Spinal cord (tissue), 10 donors: ENCODE data around the gene MYRF. TPM values are rescaled to one million over a fixed set of nuclear protein-coding genes. Genes with fewer than 3 reads are reported as not detected.

ENCODE experiments used
- DNase-seq, 6 donors: peaks; one replicate each; pipeline versions ENCODE4 v3.0.0 to v3.0.0-alpha.2; 2013 to 2015; ENCODE audit warnings: low spot score in 6 of 6, low read depth in 4 of 6
- H3K27ac ChIP-seq: one replicate; pipeline ENCODE4 v1.5.1; 2013; ENCODE audit warnings: low read depth, low read length, control low read depth
- H3K27me3 ChIP-seq: one replicate; pipeline ENCODE4 v1.6.1; 2013; ENCODE audit warnings: low read length; ENCODE audit not compliant: control insufficient read depth, insufficient read depth
- H3K36me3 ChIP-seq: one replicate; pipeline ENCODE4 v1.6.1; 2013; ENCODE audit warnings: low read length; ENCODE audit not compliant: control insufficient read depth, insufficient read depth
- H3K4me1 ChIP-seq: one replicate; pipeline ENCODE4 v1.6.1; 2013; ENCODE audit warnings: low read length; ENCODE audit not compliant: control insufficient read depth, insufficient read depth
- H3K4me3 ChIP-seq: one replicate; pipeline ENCODE4 v1.5.1; 2013; ENCODE audit warnings: low read depth, low read length, control low read depth
- H3K9me3 ChIP-seq: one replicate; pipeline ENCODE4 v1.6.1; 2013; ENCODE audit warnings: low read length; ENCODE audit not compliant: control insufficient read depth, insufficient read depth
- WGBS: methylation state at CpG from one replicate; pipeline ENCODE4 v1.1.5; 2013; ENCODE audit warnings: missing lambda C conversion rate; ENCODE audit not compliant: insufficient coverage; 5-methylcytosine and 5-hydroxymethylcytosine counted together
- polyA plus RNA-seq, 2 donors: library from polyadenylated mRNA; unstranded; fragments of 120-200 nt; gene quantifications; one replicate each; pipeline ENCODE4 v1.2.1, GENCODE V29; 2013; ENCODE audit not compliant: insufficient read length in 2 of 2
- total RNA-seq, 2 donors: library from RNA; depleted of rRNA in 1 of 2; stranded (reverse); fragments of 120-200 nt in 1 of 2; fragments of >200 nt in 1 of 2; gene quantifications; one replicate each; pipeline versions ENCODE4 v1.2.3 to v1.2.4, GENCODE V29; 2013 to 2014
- donor health status: healthy.

MYRF gene
- total and polyA plus RNA-seq, 4 donors, result 13.6 to 135 (median 64.8) TPM

DNA sequence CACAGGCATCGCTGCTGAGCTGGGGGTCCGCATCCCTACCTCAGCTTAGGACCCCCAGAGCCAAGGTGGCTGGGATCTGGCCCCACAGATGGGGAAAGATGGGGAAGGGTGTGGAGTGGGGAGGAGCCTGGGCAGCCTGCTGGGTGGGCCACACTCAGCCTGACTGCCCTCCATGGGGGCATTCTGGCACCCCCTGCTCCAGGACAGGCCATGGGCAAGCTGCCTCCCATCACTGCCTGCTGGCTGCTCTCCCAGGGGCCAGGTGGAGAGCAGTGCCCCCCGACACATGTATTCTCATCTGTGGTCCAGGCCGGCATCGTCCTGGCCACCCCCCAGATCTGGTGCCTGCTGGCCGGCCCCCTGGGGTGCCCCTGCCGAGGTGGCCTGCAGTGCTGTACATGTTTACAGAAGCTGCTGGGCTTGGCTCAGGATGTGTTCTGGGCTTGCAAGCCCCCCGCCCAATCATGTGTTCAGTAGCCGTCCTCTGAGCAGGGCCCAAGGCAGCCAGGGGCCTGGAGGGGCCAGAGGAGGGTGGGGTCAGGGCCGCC is 7.8 kb upstream of the MYRF start:
- Histone ChIP-seq H3K27ac (no peak overlapping the region), H3K4me3 (no peak overlapping the region), H3K36me3 (peaks cover 66% of the 10 kb centered on the region), H3K9me3 (no peaks in the 10 kb centered on the region), H3K27me3 (no peaks in the 10 kb centered on the region), H3K4me1 (peaks cover 35% of the 10 kb centered on the region)
- WGBS, result 79% methylated on average over 7 of the region's 10 CpGs
- DNase-seq, result no peak

DNA sequence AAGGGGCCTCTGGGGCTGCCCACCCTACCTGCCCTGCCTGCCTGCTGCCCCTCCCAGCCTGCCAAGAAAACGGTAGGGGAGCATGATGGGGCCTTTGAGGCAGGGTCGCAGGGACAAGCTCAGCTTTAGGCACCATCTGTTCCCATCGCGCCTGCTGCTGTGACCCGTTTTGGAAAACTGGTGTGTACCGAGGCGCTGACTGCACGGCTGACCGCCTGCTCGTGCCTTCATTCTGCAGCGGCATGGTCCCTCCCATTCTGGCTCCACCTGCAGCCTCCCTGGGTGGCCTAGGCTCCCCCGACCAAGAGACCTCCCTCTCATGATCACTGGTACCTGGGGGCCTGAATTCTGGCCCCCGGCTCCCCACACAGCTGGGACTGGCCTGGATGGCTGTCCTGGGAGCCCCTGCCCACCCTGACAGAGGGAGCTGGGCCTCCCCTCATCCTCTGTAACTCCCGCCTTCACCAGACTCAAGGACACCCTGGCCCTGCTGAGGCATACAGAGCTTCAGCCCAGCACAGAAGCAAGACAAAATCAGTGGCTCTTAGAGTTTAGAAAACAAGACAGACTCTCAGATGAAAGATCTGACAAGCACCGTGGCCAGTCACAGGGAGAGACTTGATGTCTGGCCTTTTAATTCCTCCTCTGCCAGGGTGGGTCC is 6.5 kb upstream of the MYRF start:
- Histone ChIP-seq H3K4me1 (peaks cover 40% of the 10 kb centered on the region), H3K36me3 (peaks cover 54% of the 10 kb centered on the region), H3K27ac (no peak overlapping the region), H3K4me3 (no peak overlapping the region), H3K9me3 (no peaks in the 10 kb centered on the region), H3K27me3 (no peaks in the 10 kb centered on the region)
- 40% methylated on average over 15 of the region's 15 CpGs for WGBS
- DNase-seq, result no peak

DNA sequence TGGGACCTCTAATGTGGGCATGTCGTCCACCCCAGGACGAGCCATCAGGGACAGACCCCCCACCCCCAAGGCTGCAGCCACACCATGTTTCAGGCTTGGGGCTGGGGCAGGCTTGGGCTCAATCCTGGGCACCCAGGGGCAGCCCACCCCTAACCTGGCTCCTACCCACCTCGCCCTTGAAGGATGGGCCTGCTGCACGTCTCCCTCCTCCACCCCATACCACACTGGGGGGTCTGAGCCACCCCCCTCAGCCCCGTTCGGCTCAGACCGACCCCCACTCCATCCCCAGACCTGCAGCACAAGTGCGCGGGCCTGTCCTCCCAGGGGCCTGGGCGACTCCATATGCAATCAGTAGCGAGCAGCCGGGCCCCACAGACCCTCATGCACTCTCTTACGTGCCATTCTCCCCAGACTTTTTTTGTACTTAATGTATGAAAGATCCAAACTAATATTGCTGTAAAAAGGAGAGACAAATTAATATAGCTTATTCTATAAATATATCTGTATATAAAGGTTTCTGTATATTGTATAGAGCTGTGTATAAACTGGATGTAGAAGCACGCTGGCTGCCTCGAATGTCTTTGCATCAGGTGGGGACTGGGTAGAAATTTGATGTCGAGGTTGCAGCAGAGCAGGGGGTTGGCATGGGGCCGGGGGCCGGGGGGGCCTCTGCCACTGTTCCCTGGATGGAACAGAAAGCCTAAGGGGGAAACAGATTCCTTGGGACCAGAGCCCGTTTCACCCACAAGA is 5.8 kb upstream of the MYRF start:
- Histone ChIP-seq H3K4me3 (no peak overlapping the region), H3K27me3 (peaks cover 5% of the 10 kb centered on the region), H3K27ac (no peak overlapping the region), H3K36me3 (peaks cover 47% of the 10 kb centered on the region), H3K9me3 (no peaks in the 10 kb centered on the region), H3K4me1 (peaks cover 40% of the 10 kb centered on the region)
- DNase-seq, result no peak
- 75% methylated on average over 13 of the region's 19 CpGs for WGBS

DNA sequence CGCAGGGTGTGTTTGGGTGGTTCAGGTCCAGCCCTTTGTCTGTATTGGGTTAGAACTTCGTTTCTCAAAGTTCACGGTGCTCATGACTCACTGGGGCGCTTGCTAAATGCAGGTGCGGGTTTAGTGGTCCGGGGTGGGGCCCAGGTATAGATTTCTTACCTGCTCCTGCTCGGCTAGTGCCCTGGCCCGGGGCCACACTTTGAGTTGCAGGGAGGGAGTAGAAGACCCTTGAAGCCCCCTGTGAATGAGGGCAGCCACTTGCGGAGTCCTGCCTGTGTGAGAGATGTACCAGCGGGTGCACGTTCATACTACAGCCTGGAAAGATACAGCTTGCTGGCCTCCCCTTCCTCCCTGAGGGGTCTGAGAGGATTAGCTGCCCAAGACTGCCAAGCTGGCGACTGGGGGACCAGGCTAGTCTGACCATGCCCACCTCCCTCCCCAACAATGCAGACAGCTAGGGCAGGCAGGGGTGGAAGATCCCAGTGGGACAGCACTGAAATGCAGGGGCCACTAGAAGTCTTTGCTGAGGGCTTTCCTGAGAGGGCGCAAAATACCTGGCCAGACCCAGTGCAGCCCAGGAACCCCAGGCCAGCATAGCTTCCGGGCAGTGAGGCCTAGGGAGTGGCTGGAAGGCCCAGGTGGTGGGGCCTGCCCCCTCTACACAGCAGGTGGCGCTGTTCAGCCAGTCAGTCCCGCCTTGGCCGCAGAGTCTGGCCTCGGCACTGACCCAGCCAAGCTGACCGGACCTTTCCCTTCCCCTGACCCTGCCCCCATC is 5.1 kb upstream of the MYRF start:
- whole genome bisulfite sequencing, result 64% methylated on average over 16 of the region's 19 CpGs
- H3K27me3 ChIP-seq, result peaks cover 11% of the 10 kb centered on the region
- peaks cover 44% of the 10 kb centered on the region for H3K4me1 ChIP-seq
- H3K36me3 ChIP-seq, result peaks cover 41% of the 10 kb centered on the region
- H3K27ac ChIP-seq, result no peak overlapping the region
- peak in 2 of 6 donors; percentile 43 to 64 for DNase-seq
- no peaks in the 10 kb centered on the region for H3K9me3 ChIP-seq
- no peak overlapping the region for H3K4me3 ChIP-seq

DNA sequence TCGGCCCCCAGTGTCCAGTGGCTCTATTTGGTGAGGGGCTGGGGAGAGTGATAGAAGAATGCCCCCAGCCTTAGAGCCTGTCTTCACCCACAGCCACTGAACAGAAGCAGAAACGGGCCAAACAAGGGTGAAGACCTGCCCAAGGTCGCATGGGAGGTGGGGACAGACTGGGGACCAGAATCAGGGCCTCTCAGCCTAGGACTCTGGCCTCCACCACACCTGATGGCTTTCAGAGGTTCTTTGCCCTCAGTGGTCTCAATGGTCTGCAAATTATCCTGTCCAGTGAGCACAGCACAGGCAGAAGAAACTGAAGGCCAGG is 4.5 kb upstream of the MYRF start:
- Histone ChIP-seq H3K36me3 (peaks cover 35% of the 10 kb centered on the region), H3K4me3 (no peak overlapping the region), H3K9me3 (no peaks in the 10 kb centered on the region), H3K27ac (no peak overlapping the region), H3K27me3 (peaks cover 15% of the 10 kb centered on the region), H3K4me1 (peaks cover 48% of the 10 kb centered on the region)
- 56% methylated on average over 2 of the region's 3 CpGs for WGBS
- DNase-seq, result no peak

DNA sequence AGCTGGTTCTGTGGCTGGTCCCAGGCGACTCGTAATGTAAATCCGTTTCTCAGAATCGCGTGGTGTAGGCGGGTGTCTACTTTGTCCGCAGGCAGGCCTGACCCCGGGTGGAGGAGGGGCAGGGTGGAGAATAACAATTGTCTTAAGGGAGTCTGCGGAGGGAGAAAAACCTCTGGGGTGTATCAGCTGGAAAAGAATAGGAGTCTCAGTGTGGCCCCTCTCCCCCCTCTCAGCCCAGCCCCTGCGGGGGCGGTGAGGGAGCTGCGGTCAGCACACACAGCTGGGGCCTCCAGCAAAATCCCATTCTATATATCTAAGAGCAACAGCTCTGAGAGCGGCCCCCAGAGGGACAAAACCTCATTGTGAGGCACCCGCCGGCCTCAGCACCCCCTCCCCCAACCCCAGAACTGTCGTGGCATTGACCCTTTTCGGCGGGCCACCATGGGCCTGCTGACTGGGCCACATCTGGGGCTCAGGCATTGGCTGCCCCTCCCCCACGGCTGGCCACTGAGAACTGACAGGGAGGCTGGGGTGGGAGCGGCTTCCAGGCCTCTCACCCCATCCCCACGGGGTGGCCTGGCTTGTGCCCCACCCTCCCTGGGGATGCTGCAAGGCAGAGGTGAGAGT is 2.7 kb upstream of the MYRF start:
- peak overlapping the region; percentile 50 for H3K27ac ChIP-seq
- no peak overlapping the region for H3K4me3 ChIP-seq
- peak in 1 of 6 donors; percentile 72 for DNase-seq
- H3K36me3 ChIP-seq, result peaks cover 18% of the 10 kb centered on the region
- no peaks in the 10 kb centered on the region for H3K9me3 ChIP-seq
- WGBS, result 13% methylated on average over 13 of the region's 21 CpGs
- H3K27me3 ChIP-seq, result peaks cover 22% of the 10 kb centered on the region
- H3K4me1 ChIP-seq, result peaks cover 62% of the 10 kb centered on the region

DNA sequence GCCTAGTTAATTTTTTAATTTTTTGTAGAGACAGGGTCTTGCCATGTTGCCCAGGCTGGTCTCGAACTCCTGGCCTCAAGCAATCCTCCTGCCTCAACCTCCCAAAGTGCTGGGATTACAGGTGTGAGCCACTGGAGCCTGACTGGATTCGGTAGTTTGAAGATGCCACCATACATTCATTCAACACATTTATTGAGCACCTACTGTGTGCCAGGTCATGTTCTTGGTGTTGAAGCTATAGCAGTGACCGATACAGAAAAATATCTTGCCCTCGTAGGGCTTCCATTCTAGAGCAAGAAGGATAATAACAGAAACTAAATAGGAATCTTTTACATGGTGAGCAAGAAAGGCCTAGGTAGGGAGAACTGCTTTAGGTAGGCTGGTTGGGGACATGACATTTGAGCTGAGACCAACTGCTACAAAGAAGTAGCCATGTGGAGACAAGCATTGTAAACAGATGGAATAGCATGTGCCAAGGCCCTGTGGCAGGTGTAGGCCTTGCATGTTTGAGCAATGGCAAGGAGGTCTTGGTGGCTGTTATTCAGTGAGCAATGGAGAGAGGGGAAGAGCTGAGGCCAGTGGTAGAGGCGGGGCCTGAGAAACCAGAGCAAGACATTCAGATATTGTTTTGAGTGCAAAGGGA is 1.7 kb upstream of the MYRF start:
- WGBS, result 100% methylated on average over 4 of the region's 5 CpGs
- H3K4me3 ChIP-seq, result no peak overlapping the region
- H3K27me3 ChIP-seq, result peaks cover 22% of the 10 kb centered on the region
- H3K36me3 ChIP-seq, result peaks cover 14% of the 10 kb centered on the region
- peaks cover 60% of the 10 kb centered on the region for H3K4me1 ChIP-seq
- H3K27ac ChIP-seq, result no peak overlapping the region
- no peak for DNase-seq
- H3K9me3 ChIP-seq, result no peaks in the 10 kb centered on the region

DNA sequence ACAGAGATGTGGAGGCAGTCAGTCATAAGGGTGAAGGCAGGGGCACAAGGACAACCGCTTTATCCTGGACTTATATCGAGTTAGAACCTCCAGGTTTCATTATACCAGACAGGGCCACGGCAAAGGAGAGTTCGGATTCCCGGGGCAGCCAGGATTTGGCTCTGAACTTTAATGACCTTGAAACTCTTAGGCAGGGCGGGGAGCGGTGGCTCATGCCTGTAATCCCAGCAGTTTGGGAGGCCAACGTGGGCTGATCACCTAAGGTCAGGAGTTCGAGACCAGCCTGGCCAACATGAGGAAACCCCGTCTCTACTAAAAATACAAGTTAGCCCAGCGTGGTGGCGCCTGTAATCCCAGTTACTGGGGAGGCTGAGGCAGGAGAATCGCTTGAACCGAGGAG is 1.1 kb upstream of the MYRF start:
- DNase-seq, result no peak
- peaks cover 9% of the 10 kb centered on the region for H3K36me3 ChIP-seq
- H3K9me3 ChIP-seq, result no peaks in the 10 kb centered on the region
- 85% methylated on average over 12 of the region's 14 CpGs for WGBS
- peaks cover 57% of the 10 kb centered on the region for H3K4me1 ChIP-seq
- no peak overlapping the region for H3K4me3 ChIP-seq
- H3K27me3 ChIP-seq, result peaks cover 22% of the 10 kb centered on the region
- no peak overlapping the region for H3K27ac ChIP-seq

DNA sequence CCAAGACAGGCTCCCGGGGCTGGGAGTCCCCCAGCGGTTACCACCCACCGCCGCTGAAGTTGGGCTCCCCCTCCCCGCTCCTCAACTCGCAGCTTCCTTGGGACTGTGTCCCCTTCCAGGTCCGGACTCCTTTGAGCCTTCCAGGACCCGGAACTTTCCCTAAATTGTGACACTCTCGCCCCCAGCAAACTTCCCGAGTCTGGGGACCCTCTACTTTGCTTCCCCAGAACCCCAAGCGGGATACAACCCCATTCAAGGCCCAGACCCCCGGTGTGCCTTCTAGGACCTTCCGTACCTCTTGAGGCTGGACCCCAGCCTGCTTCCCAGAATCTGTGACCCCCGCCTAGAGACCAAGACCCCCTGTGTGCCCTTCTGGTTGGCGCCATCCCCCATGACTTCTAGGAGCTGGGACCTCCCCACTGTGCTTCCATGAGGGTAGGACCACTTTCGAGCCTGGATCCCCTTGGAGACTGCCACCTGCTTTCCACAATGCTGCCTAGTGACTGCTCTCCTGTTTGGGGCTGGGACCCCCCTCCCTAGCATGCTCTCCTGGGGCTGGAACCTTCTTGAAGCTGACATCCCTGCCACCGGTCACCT is 587 bp downstream of the MYRF start:
- no peaks in the 10 kb centered on the region for H3K9me3 ChIP-seq
- DNase-seq, result no peak
- H3K4me3 ChIP-seq, result peak overlapping the region; percentile 40
- peaks cover 22% of the 10 kb centered on the region for H3K27me3 ChIP-seq
- H3K4me1 ChIP-seq, result peaks cover 58% of the 10 kb centered on the region
- peaks cover 6% of the 10 kb centered on the region for H3K36me3 ChIP-seq
- WGBS, result 34% methylated on average over 16 of the region's 17 CpGs
- no peak overlapping the region for H3K27ac ChIP-seq
